Ammon's horn (tissue), 1 donor: ENCODE measurements around the gene DSE.

ENCODE experiments used
- DNase-seq: peaks from one replicate; pipeline ENCODE4 v3.0.0-alpha.2; 2016; ENCODE audit warnings: low spot score

Gene DSE

DNA sequence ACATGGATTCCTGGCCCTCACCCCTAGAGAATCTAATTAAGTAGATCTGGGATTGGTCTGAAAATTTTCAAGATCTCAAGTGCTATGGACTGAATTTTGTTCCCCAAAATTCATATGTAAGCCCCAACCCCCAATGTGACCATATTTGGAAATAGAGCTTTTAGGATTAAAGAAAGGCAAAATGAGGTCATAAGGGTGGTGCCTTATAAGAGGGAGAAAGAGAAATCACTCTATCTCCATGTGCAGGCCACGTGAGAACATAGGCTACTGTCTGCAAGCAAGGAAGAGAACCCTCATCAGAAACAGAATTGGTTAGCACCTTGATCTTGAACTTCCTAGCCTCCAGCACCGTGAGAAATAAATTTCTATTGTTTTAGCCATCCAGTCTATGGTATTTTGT lies 8.5 kb upstream of the DSE start:
- no peak for DNase-seq

DNA sequence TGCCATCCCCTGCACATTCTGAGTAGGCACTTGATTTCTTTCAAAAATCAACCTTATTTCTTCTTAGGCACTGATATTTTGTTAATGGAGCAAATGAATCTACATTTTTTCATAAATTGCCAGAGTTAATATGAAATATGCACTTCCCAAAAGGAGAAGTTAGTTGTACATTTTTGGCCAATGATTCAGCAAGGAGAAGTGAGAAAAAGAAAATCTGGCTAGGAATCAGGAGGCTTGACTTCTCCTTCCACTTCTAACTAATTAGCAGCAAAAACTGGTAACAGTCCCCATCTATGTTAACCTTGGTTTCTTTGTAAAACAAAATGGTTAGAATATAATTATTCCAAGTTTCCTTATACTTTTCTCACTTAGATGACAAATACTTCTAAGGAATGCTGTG lies 7.0 kb upstream of the DSE start:
- no peak for DNase-seq

DNA sequence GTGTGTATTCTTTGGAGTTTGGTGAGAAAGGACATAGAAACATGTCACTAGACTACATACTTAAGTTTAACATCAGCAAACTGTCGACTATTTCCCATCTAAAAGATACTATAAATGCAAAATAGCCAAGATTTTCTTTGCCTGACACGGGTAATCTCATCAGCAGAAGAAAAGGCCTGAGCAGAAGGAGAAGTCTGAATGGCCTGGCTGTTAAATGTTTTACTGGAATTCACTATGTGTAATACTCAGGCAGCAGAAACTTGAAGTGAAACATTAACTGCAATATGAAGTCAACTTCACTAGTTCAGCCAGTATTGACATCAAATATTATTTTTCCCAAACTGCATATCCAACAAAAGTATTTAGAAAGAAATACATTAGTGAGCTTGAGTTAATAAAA lies 6.4 kb upstream of the DSE start:
- no peak for DNase-seq

DNA sequence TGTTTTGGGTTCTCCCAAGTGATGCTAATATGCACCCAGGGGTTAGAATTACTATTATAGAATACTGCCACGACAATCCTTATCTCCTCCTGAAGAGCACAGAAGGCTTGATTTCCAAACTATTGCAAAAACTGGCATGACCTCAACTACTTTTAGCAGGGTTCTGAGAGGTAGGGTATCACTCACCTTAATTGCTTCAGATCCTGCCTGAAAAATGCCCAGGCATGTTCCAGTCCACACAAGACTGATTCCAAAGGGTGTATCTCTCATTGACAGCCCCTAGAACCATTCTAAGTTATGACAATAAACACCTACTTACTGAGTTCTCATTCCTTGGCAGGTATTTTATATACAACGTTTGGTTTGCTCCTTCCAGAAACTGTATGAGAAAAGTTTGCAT lies 5.0 kb upstream of the DSE start:
- no peak for DNase-seq

DNA sequence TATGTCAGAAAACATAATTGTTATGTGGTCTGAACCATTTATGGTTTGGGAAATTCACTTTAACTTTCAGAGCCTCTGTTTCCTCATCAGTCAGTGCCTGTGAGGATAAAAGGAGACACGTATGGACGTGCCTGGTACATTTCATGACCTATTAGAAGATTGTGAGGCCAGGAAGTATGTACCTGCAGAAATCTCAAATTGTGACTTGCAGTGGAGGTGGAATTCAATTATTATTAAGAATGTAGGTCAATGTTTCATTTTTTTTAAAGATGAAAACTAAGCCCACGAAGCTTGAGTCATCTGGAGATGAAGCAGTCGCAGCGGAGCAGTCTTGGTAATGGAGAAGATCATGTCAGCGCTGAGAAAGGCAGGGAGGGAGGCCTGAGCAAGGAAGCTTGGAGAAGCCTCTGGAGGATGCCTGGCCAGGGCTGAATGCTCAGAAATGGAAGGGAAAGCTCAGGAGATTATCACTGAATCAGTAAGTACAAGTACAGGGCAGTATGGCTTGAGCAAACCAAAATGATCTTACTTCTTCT lies 3.9 kb upstream of the DSE start:
- DNase-seq, result no peak

DNA sequence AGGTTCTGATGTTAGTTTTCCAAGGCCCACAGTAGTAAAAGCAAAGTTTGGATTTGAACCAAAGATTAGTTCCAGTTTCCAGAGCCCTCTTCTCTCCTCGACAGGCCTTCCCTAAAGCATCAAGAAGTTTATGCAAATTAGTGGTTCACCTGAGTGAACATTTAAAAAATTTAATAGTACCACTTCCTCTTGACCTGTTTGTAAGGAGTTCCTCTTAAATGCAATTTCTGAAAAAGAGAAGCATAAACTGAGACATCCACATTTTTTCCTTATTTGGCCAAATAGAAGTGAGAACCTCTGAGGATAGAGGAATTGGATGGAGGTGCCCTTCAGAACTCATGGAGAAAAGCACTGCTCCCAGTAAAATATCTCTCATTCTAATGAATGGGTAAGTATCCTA lies 1.2 kb upstream of the DSE start:
- no peak for DNase-seq

DNA sequence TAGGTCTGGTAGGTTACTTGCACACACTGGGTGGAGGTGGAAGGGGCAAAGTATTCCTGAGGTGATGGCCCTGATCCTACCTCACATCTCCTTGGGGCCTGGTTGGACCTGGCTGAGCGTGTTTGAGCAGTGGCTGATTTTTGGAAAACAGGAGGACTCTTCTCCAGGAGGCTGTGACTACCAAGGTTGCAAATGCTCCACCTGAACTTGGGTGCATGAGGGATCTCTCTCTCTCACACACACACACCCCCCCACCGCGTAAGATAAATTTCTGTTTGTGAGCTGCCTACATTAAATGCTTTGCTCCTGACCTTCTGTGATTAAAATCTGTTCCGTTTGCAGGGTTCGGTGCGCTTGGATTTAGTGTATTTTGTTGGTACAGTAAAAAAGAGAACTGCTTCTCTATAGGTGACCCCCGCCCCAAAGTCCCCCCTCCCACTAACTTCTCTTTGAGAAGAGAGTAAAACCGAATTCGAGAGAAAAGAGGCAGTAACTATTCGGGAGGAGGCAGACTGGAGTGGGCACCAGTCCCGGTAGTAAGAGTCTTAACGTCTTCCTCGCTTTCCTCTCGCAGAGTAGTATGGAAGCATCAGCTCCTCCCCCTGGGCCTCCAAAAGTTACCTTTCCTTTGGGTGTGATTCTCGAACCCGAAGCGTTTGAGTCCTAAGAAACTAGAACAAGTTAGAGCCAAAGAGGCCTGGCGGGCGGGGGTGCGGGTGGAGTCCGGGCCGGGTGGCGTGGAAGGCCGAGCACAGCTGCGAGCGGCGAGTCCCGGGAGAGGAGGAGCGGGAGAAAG lies 585 bp upstream of the DSE start:
- no peak for DNase-seq

DNA sequence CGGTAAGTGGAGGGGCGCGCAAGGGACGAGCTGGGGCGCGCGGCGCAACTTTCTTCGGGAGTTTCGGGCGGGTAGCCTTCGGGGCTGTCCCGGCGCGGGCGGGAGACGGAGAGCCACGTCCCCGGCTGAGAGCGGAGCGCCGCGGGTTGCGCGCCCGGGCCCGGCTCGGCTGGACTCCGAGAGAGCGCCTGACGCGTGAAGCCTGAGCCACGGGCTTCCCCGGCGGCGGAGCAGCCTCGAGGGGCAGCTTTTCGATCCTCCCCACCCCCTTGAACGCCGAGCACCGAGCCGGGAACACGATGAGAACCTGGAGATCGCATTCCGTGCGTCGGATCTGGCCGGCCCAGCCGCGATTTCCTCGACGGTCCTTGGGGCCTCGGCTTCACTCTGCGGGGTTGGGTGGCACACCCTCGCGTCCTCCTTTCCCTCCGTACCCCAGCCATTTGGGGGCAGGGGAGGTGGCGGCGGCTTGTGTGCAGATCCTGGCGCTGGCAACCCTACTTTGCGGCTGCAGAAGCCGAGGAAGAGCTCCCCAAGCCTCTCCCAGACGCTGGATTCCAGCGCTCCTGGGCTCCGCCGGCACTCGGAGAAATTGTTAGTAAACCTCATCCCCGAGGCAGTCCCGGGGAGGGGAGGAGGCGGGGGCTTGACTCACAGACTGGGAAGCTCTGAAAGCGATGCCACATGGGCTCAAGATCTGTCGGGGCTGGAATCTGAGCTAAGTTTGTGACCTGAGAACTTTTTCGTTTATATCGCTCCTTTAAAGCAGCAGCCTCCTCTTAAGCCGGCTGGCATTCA lies 572 bp downstream of the DSE start:
- peak; percentile 51 for DNase-seq

DNA sequence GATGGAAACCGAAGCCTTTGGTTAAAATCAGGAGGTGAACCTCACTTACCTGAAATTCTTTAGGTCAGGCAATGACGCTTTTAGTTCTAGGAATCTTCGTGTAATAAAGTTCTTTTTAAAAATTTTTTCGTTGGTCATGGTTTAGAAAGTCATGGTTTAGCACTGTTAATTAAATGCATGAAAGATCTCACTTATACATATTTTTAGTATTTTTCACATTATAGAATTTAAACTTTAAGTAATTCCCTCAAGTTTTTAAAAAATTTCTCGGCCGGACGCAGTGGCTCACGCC lies 1.1 kb downstream of the DSE start:
- no peak for DNase-seq

DNA sequence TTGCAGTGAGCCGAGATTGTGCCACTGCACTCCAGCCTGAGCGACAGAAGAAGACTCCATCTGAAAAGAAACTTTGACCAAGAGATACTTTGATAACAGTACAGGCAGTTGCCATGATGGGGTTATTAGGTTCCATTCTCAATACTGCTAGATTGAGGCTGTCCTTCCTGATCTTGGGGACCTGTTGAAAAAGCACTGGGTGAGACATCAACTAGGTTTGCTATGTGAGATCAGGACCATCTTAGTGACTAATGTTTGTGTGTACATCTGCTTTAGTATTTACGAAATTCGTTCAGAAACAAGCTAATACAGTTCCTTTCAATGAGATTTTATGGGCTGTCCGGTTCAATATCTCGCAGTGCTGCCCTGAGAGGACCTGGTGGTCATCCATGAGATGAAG lies 2.6 kb downstream of the DSE start:
- DNase-seq, result no peak

DNA sequence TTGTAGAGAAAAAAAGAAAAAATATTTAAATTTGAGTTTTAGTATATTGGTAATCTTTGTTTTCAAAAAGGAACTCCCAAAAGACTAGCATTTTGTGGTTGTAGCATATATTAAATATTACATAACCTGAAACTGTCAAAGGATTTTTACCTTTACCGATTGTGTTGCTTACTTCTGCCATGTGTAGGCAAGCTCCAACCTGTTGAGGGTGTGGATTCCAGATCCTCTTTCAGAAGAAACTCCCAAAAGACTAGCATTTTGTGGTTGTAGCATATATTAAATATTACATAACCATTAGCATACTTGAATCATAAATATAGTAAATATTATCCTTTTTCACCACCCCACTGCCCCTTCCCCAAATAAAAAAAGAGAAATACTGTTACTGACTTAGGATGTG lies 3.2 kb downstream of the DSE start:
- DNase-seq, result no peak

DNA sequence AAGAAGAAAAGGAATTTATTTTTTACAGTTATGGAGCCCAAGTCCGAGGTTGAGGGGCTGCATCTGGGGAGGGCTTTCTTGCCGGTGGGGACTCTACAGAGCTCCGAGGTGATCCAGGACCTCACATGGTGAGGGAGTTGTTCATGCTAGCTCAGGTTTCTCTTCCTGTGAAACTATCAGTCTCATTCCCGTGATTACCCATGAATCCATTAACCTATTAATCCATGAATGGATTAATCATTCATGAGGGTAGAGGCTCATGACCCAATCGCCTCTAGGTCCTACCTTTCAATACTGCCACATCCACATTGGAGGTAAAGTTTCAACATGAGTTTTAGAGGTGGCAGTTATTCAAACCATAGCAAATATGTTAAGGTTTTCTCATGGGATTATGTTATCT lies 3.8 kb downstream of the DSE start:
- DNase-seq, result no peak

DNA sequence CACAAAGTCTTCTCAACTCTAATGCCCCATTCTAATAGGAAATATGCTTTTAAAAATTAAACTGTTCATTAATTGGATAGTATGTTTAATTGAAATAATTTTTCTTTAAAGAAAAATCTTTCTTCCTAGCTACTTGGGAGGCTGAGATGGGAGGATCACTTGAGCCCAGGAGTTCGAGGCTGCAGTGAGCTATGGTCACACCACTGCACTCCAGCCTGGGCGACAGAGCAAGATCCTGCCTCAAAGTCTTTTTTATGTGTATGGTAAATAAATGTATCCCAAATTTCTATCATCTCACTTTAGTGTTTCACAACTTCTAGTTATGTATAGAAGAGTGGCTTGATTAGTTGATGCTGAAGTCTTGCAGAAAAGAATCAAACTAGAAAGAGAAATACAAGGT lies 4.5 kb downstream of the DSE start:
- no peak for DNase-seq

DNA sequence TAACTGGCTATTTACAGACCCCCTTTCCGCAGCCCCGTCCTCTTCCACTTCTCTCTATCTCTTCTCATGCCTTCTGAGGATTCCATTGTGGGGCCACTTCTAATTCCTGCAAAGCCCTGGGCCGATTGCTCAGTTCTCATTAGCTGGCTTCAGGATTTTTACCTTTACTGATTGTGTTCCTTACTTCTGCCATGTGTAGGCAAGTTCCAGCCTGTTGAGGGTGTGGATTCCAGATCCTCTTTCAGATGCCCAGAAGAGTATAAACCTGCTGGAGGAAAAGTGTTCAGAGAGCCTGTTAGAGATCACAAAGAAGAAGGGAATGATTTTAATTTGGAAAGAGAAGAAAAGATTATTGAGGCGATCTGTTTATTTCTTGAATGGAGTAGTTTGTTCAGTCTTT lies 5.4 kb downstream of the DSE start:
- no peak for DNase-seq

DNA sequence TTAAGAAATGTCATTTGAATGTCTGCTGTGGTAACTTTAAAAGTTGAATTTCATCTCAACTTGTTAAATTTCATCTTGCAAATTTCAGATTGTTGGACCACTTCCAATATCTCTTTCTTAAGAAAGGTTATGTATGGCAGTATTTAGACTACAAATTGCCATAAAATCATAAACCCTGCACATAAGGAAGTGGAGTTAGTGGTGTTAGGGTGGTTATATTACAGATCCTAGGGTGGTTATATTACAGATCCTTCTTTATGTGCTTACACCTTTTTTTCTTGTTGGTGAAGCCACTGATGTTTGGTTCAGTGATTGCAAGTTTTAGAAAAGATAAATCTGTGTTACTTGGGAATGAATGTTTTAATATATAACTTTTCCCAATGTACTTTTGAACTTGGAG lies 9.0 kb downstream of the DSE start:
- DNase-seq, result no peak

DNA sequence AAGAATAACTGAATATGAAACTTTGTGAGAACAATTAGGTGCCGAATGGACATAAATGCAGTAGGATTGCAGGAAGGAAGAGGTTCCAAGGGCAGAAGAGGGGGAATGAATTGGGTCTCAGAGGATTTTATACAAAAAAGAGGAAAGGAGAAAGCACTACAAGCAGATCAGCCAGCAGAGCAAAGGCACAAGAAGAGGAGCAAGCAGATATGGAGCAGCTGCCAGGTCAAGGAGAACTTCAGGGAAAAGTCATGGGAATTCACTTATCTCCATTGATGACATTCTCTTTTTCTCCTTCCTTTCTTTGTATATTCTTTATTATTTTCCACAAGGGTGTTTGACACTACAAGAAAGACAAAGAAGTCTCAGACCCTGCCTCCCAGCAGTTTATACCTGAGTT lies 9.6 kb downstream of the DSE start:
- no peak for DNase-seq

DNA sequence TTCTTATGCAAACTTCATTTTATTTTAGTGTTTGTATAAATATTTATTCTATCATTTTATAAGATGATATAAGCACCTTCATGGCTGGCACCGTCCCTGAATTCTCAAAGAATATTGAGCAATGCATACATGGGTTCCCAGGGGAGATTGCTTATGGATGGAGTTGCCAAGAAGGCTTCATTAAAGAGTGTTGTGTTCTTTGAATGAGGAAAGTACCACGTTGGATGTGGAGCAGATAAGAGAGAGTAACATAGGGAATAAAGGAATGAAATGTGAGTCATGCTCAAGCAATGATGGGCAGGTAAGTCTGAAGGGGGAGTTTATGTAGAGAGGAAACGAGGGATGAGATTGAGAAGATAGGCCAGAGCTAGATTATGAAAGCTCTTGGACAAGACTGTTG lies 10.3 kb downstream of the DSE start:
- no peak for DNase-seq

DNA sequence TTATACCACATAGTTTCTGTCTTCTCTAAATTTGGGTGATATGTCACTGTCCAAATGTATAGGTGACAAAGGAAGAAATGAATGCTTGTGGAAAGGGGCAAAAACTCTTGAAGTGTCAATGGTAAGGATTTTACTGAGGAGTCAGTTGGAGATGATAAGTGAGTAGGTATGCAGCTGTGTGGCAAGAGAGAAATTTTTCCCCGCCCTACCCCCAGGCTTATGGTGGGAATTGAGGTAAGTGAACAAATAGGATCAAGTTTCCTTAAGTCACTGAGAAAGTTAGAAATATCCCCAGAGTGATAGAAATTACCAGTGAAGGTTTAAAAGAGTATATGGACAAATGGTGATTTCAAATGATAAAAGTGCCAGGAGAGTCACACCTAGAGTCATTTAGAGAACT lies 11.8 kb downstream of the DSE start:
- DNase-seq, result no peak

DNA sequence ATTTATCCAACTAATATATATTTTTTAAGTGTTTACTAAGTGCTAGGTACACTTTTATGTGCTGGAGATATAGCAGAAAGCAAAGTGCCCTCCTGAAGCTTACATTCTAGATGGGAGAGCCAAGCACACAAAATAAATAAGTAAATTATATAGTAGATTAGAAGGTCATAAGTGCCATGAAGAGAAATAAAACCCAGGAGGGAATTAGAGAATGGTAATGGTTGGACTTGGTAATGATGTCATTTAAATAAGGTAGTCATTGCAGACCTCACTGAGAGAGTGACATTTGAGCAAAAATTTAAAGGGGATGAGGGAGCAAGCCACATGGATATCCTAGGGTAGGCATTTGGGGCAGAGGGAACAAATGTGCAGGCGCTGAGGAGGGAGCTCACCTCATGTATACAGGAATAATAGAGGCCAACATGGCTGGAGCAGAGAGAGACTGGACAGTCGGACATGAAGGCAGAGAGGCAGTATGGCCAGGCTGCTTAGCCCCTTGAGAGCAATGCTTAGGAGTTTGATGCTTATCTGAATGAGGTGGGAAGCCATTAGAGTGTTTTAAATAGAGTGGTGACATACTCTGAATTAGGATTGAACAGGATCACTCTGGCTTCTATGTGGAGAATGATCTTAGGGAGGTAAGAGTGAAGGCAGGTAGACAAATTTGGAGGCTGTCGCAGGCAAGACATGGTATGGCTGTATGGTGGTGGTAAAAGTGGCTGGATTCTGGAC lies 14.1 kb downstream of the DSE start:
- DNase-seq, result no peak

DNA sequence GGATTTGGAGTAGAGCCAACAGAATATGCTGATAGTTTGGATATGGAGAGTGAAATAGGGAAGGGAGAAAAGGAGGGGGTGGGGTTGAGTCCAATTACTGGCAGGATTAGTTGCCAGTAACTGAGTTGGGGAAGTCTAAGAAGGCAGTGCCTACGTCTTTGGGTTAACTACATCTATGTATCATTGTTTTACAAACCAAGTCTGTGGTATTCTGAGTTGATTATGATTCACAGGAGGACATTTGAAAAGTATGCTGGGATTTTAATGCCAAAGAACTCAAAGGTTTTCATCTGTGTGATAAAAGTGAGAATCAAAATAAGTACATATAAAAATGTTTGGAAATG lies 14.7 kb downstream of the DSE start:
- no peak for DNase-seq

DNA sequence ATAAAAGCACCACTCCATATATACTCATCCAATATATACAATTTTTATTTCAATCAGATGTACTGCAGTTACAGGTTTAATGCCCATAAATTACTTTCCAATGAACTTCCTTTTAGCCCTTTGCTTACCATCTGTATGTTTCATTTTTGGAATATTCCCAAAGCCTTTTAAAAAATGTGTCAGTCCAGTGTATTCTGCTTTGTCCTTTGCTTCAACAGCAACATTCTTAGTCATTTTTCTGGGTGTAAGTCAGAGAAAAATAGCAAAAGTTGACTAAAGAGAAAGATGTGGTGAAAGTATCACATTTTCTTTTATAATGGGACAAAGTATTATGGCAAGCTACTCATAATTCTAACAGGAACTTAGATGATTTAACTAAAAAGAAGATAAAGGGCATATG lies 15.2 kb downstream of the DSE start:
- DNase-seq, result no peak

DNA sequence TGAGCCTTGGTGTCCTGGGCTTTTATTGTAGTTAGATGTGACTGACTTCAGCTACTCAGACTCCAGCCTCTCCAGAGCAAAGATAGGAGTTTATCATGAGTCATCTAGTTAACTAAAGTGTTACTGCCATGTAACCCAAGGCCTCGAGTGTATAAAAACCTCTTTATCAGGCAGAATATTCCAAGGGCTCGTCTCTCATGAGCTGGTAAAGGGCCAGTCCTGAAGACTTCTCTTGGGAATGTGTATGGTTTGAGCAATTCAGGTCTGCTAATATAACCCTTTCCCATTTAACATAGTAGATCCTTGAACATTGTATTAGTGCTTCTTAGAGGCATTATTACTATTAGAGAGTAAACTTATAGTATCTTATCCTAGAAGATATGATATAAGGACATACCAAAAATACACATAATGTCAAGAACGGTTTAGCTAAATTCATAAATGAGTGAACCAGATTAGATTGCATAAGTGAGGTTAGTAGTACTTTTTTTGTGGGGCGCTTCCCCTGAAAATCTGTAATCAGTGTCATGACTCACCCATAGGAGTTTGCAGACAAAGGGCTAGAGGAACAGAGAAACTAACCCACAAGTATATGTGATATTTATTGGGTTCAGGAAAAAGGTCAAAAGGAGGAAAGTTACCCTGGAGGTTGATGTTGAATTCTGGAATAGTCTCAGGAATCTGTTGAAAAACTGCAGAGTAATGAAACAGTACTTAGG lies 16.0 kb downstream of the DSE start:
- DNase-seq, result no peak

DNA sequence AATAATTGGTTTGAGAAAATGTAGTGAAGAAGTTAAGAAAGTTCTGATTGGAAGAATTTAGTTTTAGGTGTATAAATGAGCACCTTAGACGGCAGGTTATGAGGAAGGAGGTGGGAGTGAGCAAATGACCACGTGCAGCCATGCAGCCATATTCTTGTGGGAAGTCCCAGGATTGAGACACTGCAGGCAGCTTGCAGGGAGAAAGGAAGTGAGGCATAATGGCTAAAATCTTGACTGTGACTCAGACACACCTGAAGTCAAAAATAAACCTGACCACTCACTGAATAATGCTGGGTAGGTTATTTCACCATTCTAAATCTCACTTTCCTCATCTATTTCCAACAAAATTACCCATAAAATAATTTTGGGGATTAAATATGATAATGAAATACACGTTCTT lies 16.6 kb downstream of the DSE start:
- no peak for DNase-seq
